ENCODE measurements around the gene ENDOD1.
"Not testable (repeated sequence)": the region's sequence is repeated elsewhere in the genome, so short reads cannot be mapped to it uniquely, and the experiment has no call there.

ENDOD1 gene, protein sequence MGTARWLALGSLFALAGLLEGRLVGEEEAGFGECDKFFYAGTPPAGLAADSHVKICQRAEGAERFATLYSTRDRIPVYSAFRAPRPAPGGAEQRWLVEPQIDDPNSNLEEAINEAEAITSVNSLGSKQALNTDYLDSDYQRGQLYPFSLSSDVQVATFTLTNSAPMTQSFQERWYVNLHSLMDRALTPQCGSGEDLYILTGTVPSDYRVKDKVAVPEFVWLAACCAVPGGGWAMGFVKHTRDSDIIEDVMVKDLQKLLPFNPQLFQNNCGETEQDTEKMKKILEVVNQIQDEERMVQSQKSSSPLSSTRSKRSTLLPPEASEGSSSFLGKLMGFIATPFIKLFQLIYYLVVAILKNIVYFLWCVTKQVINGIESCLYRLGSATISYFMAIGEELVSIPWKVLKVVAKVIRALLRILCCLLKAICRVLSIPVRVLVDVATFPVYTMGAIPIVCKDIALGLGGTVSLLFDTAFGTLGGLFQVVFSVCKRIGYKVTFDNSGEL

DNA sequence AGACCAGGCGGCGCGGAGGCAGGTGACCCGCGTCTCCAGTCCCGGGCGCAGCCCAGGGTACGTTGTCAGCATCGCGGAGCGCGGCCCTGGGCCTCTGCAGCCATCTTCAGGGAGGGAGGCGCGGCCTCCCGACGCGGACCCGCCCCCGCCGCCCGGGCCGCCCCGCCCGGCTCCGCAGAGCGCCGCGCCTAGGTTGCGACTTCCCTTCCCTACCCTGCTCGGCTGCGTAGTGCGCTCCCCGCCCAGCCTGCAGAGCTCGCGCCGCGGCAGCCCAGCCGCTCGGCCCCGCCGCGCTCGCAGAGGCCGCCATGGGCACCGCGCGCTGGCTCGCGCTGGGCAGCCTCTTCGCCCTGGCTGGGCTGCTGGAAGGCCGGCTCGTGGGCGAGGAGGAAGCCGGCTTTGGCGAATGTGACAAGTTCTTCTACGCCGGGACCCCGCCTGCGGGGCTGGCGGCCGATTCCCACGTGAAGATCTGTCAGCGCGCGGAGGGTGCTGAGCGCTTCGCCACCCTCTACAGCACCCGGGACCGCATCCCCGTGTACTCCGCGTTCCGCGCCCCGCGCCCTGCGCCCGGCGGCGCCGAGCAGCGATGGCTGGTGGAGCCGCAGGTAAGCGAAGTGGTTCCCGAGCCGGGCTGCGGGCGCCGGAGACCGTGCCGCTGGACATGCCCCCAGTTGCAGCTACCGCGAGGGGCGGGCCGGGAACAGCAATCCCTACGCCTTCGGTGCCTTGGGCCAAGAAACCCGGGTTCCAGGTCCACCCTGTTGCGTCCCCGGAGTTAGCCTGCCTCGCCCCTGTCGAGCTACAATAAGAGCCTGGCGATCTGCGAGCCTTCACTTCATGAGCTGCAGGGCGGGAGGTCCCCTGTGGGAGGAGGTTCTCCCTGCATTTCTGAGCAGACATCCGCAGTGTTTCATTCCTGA lies at the start of gene ENDOD1:
ENDOD1 (plus strand) TSS at position 227 of the 923 bp plus-strand sequence; CDS start at position 309, 82 bp downstream.
- peak; percentile 64 to 65 for DNase-seq (ENCODE audit: low read depth in 2 of 2)

DNA sequence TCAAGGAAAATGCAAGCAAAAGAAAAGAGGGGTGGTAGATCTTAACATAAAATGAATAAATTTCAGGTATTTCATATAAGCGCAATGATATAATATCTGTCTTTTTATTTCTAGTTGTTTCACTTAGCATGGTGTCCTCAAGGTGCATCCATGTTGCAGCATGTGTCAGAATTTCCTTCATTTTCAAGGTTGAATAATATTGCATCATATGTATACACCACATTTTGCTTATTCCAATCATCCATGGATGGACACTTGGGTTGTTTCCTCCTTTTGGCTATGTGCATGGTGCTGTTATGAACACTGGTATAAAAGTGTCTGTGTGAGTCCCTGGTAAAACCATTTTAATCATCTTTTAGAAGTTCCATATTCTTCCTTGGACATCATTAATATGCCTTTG lies 47.4 kb upstream of the ENDOD1 start:
- DNase-seq (ENCODE audit: low read depth in 2 of 2) = no peak

DNA sequence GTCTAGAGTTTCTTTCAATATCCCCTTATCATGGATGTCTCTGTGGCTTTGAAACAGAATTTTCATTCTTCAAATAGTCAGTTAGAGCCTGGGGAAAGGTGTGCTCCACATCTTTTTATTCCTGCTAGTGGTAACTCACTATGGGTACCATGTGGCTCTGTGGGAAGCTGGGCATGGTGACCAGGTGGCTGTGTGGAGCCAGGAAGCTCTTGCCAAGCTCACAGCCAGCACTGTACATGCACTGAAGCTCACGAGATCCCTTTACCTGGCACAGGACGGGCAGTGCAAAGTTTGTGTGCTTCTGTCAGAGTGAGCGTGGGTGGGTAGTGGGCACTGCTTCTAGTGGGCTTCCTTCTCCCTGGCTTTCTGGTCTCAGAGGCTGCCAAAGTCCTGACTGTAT lies 46.7 kb upstream of the ENDOD1 start:
- DNase-seq (ENCODE audit: low read depth in 2 of 2) = no peak

DNA sequence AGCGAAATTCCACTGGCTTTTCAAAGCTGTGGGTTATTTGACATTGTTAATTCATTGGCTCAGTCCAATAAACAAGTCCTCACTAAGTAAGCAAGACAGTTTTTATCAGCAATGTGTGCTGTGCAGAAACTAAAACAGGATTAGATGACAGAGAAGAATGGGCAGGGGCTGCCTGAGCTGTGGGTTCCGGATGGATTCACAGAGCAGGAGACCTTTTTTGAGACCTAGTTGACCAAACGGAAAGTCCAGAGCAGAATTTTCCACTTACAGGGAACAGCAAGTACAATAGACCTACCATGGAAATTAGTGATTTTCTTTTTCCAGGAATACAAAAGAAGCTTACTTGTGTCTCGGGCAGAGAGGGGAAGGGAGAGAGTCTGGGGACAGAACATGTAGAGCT lies 45.6 kb upstream of the ENDOD1 start:
- no peak for DNase-seq (ENCODE audit: low read depth in 2 of 2)

- DNase-seq (ENCODE audit: low read depth in 2 of 2) = no peak
These were observed 43.8 kb upstream of the ENDOD1 start for GRCh38 chr11:95045812-95046211.

GRCh38 chr11:95049122-95049521 lies 40.5 kb upstream of the ENDOD1 start, which contains the start of gene KDM4F:
KDM4F (plus strand) TSS chr11:95049422.
- DNase-seq (ENCODE audit: low read depth in 2 of 2) = not testable (repeated sequence)

DNA sequence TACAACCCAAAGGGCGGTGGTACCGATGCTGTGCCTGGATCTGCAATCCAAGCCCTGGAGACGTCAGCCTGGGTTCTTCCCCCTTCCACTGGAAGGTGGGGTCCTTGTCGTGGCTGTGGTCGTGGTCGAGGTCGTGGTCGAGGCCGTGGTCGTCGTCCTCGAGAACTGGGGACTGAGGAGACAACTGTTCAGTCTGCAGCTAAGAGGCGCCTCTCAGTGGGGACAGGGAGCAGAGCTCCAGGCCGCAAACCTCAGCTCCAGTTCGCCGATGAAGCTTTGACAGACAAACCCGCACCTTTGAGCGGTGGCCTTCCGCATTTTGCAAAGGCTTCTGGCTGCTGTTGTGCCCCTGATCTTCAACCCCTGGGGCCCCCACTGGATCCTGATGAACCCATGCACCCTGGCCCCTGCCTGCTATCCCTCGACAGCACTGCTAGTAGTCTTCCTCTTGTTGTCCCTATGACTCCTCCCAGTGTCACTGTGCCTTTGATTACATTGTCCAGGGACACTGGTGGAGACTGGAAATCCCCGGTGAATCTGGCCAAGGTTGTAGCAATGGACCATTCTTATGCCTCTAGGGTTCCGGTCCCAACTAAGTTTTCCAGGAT lies 38.9 kb upstream of the ENDOD1 start:
- DNase-seq (ENCODE audit: low read depth in 2 of 2) = no peak

GRCh38 chr11:95054356-95054755 lies 35.3 kb upstream of the ENDOD1 start:
- DNase-seq (ENCODE audit: low read depth in 2 of 2) = no peak

- DNase-seq (ENCODE audit: low read depth in 2 of 2) = no peak
These were observed 34.3 kb upstream of the ENDOD1 start for GRCh38 chr11:95055283-95055897.

- DNase-seq (ENCODE audit: low read depth in 2 of 2) = no peak
These were observed 31.7 kb upstream of the ENDOD1 start for GRCh38 chr11:95057959-95058358.

GRCh38 chr11:95058621-95059020 lies 31.0 kb upstream of the ENDOD1 start:
- no peak for DNase-seq (ENCODE audit: low read depth in 2 of 2)

GRCh38 chr11:95059046-95059445 lies 30.6 kb upstream of the ENDOD1 start:
- no peak for DNase-seq (ENCODE audit: low read depth in 2 of 2)

DNA sequence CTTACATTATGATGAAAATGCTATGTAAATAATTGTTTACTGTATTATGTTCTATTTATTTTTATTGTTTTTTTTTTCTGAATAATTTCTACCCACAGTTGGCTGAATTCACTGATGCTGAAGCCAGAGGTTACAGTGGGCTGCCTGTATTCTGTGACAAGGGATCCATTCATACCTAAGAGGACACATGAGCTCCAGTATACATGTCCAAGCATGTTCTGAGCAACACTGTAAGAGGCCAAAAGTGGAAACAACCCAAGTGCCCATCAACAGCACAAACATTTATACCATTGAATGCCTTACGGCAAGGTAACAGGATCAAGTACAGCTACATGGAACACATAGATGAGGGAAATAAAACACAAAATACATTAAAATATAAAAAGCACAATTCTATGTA lies 24.3 kb upstream of the ENDOD1 start:
- DNase-seq (ENCODE audit: low read depth in 2 of 2) = no peak

DNA sequence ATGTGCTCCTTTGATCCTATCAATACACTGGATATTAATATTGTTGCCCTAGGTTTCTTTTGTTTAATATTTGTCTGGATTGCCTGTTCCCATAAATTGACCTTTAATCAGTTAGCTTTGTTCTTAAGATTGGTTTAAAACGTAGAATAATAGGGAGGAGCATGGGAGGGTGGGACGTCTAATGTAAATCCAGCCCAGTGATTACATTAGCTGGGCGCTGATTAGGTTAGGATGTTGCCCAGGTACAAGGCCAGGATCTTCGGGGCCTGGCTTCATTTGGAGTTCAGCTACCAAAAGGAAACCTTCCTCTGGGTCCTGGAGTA lies 23.0 kb upstream of the ENDOD1 start, which contains the start of gene SRSF8:
SRSF8 (plus strand) TSS at position 204 of the 323 bp plus-strand sequence. CDS start 308 bp downstream, outside the sequence.
- DNase-seq (ENCODE audit: low read depth in 2 of 2) = no peak

- peak; percentile 41 to 53 for DNase-seq (ENCODE audit: low read depth in 2 of 2)
These were observed 22.4 kb upstream of the ENDOD1 start for GRCh38 chr11:95067039-95067840.

DNA sequence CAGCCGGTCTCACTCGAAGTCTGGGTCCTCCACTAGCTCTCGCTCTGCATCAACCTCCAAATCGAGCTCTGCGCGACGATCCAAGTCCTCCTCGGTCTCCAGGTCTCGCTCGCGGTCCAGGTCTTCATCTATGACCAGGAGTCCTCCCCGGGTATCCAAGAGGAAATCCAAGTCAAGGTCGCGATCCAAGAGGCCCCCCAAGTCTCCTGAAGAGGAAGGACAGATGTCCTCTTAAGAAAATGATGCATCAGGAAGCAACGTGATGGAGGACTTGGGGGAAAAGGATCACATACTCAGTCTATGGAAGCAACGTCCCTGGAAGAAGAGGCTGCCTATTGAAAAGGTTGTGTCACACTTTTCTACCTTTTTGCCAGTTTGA lies 21.8 kb upstream of the ENDOD1 start:
- no peak for DNase-seq (ENCODE audit: low read depth in 2 of 2)

DNA sequence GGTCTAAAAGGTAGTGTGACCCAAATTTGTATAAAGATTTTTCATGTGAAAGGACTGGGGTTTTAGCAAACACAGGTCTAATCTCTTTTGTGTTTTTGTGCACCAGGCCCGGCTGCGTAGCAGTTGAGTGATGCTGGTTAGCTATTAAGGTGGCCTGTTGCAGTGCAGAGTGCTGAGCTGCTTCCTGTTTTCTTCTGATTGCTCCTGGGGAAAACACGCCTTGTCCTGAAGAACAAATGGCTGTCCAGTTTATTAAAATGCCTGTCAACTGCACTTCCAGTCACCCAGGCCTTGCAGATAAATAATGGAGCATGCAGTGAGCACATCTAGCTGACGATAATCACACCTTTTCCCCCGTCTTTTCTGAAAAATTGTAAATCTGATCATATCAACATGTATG lies 21.1 kb upstream of the ENDOD1 start:
- DNase-seq (ENCODE audit: low read depth in 2 of 2) = peak; percentile 15 to 32

- no peak for DNase-seq (ENCODE audit: low read depth in 2 of 2)
These were observed 19.2 kb upstream of the ENDOD1 start for GRCh38 chr11:95070471-95070870.

DNA sequence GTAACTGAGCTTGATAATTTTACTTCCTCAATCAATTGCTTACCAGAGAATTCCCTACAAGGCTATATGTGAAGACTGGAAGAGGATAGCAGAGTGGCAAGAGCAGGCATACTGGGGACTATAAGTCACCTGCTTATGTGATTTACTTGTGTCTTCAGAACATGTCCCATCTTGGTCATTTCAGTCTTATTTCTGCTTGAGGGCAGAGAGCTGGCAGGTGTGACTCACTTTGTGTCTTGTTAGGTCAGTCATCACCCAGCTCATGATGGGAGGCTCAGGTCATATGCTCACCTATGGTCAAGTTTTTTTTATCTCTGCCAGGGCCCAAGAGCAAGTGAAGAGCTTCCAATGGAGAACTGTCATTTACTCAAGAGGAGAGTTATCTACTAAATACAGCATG lies 16.7 kb upstream of the ENDOD1 start:
- no peak for DNase-seq (ENCODE audit: low read depth in 2 of 2)

GRCh38 chr11:95074792-95075563 lies 14.7 kb upstream of the ENDOD1 start:
- DNase-seq (ENCODE audit: low read depth in 2 of 2) = no peak

Measured in activated CD8-positive, alpha-beta memory T cell treated with anti-CD3 and anti-CD28 coated beads for 4 hours (primary cell).